Posterior cingulate gyrus (tissue), 11 donors: ENCODE results near the gene NFATC3.
A peak's percentile ranks its signal among the peaks of the same experiment; 100 is the strongest.

Source experiments
- DNase-seq, 10 donors: peaks; one replicate each; pipeline versions ENCODE4 v3.0.0 to v3.0.0-alpha.2; 2020 to 2021; ENCODE audit warnings: mixed read lengths in 3 of 10
- intact Hi-C: fragments of 100-400 bp; cut with DNase I; formaldehyde crosslinking; loops from one replicate; pipeline ENCODE4 v1.15.1; 2023

The NFATC3 gene

DNA sequence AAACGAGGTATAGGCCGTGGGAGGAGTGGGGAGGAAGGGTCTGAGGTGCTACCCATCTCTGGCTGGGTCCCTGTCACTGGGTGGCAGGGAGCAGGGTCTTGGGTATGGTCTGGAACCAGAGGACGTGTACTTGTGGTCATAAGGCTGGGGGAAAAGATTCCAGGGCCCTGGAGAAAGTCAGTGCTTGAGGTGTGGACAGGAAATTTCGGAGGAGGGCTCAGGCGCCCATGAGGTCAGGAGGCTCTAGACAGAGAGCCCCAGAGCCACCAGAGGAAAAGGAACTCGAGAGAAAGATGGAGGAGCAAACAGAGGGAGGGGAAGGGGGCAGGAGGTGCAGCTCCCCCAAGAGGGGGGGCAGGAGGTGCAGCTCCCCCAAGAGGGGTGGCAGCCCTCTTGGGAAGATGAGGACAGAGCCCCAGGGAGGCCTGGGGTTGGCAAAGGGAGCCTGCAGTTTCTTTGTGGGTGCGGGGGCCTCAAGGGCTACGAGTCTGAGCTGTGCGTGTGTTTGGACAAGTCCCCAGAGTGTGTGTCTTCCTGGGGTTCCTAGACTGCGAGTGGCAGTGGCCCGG is 178.5 kb downstream of the NFATC3 start:
- DNase-seq: peak in 1 of 10 donors; percentile 29

DNA sequence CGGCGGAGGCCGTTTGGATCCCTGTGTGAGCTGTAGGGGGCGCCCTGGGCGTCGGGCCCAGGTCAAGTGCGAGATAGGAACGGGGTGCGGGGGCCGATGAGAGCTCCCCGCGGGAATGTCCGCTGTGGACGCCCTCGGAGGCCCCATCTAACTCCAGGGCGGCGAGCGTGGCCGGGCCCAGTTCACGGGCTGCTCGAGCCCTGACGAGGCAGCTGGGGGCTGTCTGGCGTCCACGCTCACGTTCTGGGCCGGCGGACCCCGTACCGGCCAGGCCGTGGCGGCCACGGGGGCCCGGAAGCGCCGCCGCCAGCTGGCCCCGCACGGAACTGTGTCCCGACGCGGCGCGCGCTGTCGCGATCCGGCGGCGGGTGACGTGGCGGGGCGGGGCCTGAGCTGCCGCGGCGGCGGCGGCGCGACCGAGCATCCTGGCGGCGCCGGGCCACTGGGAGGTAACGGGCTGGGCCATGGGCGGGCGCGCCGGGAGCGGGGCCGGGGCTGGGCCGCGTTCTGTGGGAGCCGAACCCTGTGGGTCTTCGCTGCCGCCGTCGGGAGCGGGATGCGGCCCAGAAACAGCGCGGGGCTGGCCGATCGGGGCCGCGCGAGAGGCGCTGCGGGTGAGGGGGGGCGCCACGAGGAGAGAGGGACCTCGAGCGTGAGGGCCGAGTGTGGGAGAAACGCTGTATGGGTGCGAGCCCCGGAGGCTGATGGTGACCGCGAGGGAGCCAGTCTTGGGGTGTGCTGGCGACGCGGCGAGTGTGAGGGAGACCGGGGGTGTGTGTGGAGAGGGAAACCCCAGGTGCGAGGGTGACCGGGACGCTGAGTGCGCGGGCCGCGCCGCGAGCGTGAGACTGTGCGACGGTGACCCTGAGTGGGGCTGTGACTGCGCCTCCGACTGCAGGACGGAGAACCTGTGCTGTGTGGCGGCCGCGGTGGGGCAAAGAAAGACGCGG is 179.2 kb downstream of the NFATC3 start, which contains the start of gene SLC7A6:
TSS of gene SLC7A6 (plus strand) at position 399 of the 950 bp plus-strand sequence. CDS start 10,201 bp downstream, outside the sequence.
- intact Hi-C loops: loop anchor here (5.0 kb wide), 1 partner anchor 48 kb away; the partner anchor contains the start of genes PRMT7 and SLC7A6OS
- DNase-seq: peak; percentile 56 to 96 (median 70)

More for the DNA sequence above, 178.5 kb downstream of the NFATC3 start:
- intact Hi-C loops: no loop called here

DNA sequence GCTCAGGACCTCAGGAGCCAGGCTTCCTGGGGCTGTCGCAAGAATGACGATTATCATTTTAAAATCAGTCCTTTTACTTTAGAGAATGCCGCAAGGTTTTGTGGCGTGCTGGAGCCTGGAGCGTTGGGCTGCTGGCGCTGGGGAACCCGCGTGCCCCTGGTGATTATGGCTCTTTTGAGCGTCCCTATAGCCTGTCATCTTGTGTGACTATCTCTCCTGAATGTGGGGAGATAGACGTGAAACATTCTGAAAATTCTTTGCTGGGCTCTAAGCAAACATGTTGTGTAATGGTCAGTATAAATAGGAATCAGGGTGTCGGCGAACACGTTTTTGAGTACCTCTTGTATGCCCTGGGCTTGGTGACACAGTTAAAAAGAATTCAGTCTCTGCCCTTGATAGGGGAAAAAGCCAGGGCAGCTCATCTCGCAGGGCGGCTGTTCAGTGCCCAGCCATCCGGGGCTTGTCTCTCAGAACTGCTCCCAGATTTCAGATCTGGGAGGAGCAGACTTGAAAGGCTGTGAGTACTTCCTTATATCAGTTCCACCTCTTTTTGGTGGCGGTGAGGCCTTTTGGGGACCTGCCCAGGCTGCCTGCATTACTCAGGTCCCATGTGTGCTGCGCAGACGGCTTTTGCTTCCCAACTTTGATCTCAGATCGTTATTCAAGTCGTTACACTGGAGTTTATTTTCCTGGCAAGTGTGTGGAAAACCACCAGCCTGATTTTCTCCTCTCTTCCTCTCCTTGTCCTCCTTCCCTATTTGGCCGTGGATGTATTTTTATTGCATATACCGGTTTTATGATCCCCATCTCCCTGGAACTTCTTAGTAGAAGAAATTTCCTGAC is 180.1 kb downstream of the NFATC3 start:
- intact Hi-C loops: loop anchor here (5.0 kb wide), 1 partner anchor 47 kb away; the partner anchor contains the start of genes PRMT7 and SLC7A6OS
- DNase-seq: peak in 1 of 10 donors; percentile 24

DNA sequence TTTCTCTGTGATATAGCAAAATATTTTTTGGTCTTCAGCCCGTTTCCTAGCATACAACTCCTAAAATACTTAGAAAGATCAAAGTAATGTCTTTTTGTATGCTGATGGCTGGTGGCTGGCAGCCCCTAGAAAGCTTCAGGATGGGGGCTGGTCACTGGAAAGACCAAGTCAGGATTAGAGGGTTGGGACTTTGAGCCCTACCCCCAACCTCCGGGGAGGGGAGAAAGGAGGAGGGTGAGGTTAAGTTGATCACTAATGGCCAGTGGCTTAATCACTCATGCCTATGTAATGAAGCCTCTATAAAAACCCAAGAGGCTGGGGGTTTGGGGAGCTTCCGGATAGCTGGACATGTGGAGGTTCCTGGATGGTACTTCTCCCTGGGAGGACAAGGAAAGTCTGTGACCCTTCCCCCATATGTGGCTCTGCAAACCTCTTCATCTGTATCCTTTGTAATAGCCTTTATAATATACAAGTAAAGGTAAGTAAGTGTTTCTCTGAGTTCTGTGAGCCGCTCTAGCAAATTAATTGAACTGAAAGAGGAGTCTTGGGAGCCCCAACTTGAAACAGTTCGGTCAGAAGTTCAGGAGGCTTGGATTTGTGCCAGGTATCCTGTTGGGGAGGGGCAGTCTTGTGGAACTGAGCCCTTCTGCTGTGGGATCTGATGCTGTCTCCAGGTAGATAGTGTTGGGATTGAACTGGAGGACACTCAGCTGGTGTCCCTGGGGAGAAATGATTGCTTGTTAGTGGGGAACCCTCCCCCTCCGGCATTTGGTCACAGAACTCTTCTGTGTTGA is 182.6 kb downstream of the NFATC3 start:
- DNase-seq: no peak
- intact Hi-C loops: loop anchor here (5.0 kb wide), 1 partner anchor 44 kb away; the partner anchor contains the start of genes PRMT7 and SLC7A6OS

DNA sequence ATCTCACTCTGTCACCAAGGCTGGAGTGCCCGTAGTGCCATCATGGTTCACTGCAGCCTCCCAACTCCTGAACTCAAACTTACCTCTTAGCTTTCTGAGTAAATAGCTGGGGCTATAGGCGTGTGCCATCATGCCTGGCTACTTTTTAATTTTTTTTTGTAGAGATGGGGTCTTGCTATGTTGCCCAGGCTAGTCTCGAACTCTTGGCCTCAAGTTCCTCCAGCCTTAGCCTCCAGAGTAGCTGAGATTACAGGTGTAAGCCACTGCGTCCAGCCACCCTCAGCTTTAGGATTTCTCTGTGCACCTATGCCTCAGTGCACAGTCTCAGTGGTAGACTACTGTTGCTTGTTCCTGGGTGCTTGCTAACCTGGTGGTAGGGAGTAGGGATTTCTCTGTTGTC is 184.6 kb downstream of the NFATC3 start:
- no peak for DNase-seq
- intact Hi-C loops: loop anchor here (5.0 kb wide), 1 partner anchor 43 kb away; the partner anchor contains the start of genes PRMT7 and SLC7A6OS

DNA sequence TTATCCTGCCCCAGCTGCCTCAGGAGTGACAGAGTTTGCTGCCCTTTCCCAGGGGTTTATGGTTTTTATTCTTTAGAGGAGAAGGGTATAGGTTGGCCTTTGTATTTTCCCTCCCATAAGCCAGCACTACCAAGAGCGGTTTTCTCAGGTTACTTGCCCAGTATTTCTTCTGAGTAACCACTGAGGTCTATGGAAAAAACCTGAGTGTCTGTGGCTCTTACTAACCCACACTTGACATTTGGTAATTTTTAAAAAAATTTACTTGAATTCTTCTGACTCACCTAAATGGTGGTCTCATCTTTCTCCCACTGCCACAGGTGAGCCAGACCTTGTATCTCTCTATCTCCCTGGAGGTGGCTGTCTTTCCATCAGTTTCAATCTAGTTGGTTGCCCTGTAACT is 185.2 kb downstream of the NFATC3 start:
- DNase-seq: no peak
- intact Hi-C loops: no loop called here

DNA sequence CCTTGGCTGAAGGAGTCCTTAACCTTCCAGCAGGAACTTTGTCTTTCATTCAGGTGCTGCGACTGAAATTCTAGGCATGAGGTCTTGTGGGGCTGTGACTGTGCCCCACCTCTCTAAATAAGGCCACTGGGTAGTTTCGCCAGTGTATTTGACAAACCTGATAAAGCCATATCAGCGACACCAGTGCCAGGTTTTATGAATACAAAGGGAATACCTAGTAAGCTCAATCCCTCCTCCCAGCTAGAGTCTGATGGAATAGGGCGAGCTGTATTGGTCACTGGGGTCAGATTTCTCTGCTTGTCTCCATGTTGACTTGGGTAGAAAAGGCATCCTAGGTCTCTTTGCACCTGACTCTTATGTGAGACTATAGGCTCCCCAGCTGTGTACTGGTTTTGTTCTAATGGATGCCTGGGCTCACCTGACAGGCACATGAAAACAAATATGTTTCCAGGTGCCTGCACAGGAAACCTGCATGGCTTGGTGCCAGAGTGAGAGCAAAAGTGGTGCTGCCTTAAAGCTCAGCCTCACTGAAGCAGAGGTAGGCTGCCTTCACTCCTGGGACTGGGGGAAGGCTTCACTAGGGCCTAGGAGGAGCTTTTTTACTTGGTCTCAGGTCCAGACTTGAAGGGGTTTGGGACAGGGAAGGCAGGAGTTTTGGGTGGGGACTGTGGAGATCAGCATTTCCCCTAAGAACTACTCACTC is 187.5 kb downstream of the NFATC3 start:
- intact Hi-C loops: no loop called here
- DNase-seq: peak in 1 of 10 donors; percentile 17

DNA sequence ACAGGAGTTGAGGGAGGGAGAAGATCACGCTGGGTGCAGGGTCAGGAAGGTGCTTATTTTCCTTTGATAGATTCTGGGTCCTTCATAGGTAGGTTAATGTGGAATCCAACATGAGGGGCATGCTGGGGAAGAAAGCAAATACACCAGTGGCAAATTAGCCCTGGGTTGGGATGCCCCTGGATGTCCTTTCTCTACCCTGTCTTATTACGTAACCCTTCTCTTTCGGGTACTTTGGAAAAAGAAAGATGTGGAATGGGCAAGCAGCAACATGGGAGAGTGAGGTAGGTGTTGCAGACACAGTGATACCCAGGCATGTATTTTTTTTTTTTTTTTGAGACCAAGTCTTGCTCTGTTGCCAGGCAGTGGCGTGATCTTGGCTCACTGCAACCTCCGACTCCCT is 188.3 kb downstream of the NFATC3 start:
- intact Hi-C loops: no loop called here

DNA sequence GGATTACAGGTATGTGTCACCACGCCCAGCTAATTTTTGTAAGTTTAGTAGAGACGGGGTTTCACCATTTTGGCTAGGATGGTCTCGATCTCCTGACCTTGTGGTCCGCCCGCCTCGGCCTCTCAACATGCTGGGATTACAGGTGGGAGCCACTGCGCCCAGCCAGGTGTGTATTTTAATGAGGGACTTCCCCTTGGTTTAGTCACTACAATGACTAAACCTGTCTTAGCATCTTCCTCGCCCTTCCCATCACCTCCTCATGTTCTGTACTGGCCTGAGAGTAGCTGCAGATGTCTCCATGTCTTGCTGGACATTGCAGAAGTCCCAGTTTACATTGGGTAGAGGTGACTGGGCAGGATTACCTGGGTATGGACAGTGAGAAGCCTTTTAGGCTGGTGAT is 188.7 kb downstream of the NFATC3 start:
- intact Hi-C loops: no loop called here
- peak in 1 of 10 donors; percentile 30 for DNase-seq

More for the DNA sequence above, 188.3 kb downstream of the NFATC3 start:
- peak in 1 of 10 donors; percentile 30 for DNase-seq

DNA sequence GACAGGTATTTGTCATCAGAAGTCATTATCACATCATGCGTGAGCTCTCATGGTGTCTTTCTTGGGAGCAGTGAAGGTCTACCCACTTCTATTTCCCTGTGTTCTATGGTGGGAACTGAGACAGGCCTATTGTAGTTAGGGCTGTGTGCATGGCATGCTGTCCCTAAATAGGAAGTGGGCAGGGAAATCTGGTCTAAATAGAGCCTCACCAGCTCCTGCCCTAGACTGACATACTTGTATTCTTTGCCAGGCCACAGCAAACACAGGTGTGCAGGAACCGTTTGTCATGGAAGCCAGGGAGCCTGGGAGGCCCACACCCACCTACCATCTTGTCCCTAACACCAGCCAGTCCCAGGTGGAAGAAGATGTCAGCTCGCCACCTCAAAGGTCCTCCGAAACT is 189.3 kb downstream of the NFATC3 start:
- intact Hi-C loops: no loop called here
- DNase-seq: no peak

DNA sequence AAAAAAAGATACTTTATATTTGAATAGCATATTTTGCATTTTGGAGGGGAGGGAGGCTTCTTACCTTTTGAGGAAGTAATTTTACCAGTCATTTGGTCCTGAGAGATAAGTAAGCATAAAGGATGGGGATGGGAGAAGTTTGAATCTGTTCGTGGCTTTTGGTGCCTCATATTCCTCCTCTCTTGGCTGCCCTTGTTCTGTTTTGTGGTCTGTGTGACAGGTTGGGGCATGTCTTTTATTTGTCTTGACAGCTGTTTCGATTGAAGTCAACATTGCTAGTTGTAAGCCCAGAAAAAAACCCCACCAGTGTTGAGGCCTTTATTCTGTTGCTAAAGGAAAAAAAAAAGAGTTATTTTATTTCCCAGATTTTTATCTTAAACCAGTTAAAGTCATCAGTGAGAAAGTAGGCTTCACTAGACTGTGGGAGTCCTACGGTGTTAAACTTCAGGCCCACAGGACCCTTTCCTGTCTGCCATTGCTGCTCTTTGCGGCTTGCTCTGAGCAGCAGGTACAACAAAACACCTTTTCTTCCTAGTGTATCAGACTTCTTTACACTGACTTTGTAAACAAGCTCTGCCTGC is 190.5 kb downstream of the NFATC3 start:
- peak in 1 of 10 donors; percentile 6 for DNase-seq
- intact Hi-C loops: no loop called here

DNA sequence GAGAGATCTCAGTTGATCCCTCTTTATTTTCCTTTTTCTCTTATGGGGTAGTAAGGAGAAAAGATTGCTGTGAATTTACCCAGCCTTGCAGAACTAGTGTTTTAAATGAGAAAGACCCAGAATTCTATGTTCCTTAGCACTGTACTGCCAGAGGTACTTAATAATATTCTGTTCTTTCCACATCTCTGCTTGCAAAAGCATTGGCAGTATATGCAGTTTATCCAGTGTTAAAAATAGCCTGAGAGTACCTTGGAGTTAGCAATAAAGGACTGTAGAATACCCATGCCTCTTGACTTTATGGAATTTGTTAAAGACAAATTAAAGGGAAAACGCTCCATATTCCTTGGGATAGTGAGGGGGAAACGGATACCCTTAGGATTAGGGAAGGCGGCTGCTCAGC is 191.1 kb downstream of the NFATC3 start:
- intact Hi-C loops: no loop called here
- DNase-seq: no peak
